ENCODE data around the gene GSG1L.

GRCh38 chr16:27867122-27868110 is 196.1 kb downstream of the GSG1L start:
- TF ChIP-seq CTCF (IDR thresholded peaks at IDR 0.05; ENCODE audit: low read depth, low read length, missing input control) = peak; percentile 7
- TF ChIP-seq SP1 (IDR thresholded peaks at IDR 0.05) = no peak
- TF ChIP-seq GABPA (IDR thresholded peaks at IDR 0.05 in 1 of 2, conservative IDR thresholded peaks at IDR 0.05 in 1 of 2) = no peak
- no peak for TF ChIP-seq TAF1 (conservative IDR thresholded peaks at IDR 0.05)
- no peak for TF ChIP-seq MAX (IDR thresholded peaks at IDR 0.05)
- no peak for TF ChIP-seq ATF3 (IDR thresholded peaks at IDR 0.05)
- TF ChIP-seq EGR1 (IDR thresholded peaks at IDR 0.05; ENCODE audit: low read depth in 2 of 2) = no peak
- TF ChIP-seq RAD21 (IDR thresholded peaks at IDR 0.05) = peak in 1 of 2 donors; percentile 50
- TF ChIP-seq HNF4G (IDR thresholded peaks at IDR 0.05) = no peak
